ENCODE data around the gene ARHGEF10L. TPM values are rescaled to one million over a fixed set of nuclear protein-coding genes. Genes with fewer than 3 reads are reported as not detected.
"Not testable (repeated sequence)": the region's sequence is repeated elsewhere in the genome, so short reads cannot be mapped to it uniquely, and the experiment has no call there.

Gene ARHGEF10L, protein sequence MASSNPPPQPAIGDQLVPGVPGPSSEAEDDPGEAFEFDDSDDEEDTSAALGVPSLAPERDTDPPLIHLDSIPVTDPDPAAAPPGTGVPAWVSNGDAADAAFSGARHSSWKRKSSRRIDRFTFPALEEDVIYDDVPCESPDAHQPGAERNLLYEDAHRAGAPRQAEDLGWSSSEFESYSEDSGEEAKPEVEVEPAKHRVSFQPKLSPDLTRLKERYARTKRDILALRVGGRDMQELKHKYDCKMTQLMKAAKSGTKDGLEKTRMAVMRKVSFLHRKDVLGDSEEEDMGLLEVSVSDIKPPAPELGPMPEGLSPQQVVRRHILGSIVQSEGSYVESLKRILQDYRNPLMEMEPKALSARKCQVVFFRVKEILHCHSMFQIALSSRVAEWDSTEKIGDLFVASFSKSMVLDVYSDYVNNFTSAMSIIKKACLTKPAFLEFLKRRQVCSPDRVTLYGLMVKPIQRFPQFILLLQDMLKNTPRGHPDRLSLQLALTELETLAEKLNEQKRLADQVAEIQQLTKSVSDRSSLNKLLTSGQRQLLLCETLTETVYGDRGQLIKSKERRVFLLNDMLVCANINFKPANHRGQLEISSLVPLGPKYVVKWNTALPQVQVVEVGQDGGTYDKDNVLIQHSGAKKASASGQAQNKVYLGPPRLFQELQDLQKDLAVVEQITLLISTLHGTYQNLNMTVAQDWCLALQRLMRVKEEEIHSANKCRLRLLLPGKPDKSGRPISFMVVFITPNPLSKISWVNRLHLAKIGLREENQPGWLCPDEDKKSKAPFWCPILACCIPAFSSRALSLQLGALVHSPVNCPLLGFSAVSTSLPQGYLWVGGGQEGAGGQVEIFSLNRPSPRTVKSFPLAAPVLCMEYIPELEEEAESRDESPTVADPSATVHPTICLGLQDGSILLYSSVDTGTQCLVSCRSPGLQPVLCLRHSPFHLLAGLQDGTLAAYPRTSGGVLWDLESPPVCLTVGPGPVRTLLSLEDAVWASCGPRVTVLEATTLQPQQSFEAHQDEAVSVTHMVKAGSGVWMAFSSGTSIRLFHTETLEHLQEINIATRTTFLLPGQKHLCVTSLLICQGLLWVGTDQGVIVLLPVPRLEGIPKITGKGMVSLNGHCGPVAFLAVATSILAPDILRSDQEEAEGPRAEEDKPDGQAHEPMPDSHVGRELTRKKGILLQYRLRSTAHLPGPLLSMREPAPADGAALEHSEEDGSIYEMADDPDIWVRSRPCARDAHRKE (N-terminal part only)
- total RNA-seq: 0.95 and 4.2 TPM in 2 replicates

DNA sequence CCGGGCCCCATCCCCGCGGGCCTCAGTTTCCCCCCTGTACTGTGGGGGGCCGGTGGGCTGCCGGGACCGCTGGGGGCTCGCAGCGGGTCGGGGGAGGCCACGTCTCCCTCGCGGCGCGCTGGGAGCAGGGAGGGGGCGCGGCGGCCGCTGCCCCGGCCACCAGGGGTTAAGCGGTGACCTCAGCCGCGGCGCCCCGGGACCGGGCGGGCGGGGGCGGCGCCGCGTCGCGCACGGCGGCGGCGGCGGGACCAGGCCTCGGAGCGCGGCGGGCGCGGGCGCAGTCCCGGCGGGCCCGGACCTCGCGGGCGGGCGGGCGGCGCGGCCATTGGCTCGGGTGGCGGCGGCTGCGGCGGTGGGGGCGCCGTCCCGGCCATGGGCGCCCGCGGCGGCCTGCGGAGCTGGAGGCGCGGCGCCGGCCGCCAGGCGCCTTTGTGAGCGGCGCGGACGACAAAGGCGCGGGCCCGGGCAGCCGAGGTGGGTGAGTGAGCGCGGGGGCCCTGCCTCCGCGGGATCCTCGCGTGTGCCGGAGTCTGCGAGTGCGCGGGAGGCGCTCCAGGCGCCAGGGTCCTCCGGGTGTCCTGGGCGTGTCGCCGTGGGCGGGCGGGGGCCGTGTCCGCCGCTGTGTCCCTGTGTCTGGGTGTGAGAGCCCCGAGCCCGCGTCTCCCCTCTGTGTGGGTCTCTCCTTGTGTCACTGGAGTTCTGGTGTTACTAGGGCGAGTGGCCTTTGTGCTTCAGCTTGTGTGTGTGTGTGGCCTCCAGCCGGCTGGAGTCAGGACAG is at the start of gene ARHGEF10L:
Gene ARHGEF10L, plus strand, starts transcription at position 222 of the 778 bp plus-strand sequence. CDS start 40,898 bp downstream, outside the sequence.
- DNase-seq (ENCODE audit: low read depth, low spot score): no peak

DNA sequence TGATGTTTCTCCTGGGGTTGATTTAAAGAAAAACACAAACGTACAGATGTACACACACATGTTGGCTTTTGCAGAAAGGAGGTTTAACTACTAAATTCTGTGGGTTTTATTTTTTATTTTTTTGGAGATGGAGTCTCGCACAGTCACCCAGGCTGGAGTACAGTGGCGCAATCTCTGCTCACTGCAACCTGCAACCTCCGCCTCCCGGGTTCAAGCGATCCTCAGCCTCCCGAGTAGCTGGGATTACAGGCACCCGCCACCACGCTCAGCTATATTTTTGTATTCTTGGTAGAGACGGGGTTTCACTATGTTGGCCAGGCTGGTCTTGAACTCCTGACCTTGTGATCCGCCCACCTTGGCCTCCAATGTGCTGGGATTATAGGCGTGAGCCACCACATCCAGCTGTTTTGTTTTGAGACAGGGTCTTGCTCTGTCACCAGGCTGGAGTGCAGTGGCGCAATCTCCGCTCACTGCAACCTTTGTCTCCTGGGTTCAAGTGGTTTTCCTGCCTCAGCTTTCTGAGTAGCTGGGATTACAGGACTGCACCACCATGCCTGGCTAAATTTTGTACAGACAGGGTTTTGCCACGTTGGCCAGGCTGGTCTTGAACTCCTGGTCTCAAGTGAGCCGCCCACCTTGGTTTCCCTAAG is 49.6 kb upstream of the ARHGEF10L start:
- not testable (repeated sequence) for DNase-seq (ENCODE audit: low read depth, low spot score)

DNA sequence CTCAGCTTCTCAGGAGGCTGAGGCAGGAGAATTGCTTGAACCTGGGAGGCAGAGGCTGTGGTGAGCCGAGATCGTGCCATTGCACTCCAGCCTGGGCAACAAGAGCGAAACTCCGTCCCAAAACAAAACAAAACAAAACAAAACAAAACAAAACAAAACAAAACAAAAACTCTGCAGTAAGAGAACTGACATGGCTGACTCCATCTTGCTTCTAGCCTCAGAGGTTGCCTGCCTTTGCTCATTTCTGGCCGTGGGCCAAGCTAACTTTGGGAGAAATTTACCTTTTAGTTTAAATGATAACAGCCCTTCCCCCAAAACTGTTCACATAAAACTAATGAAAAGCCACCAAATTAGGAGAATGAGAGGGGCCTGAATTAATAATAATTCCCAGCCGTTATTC is 48.8 kb upstream of the ARHGEF10L start:
- not testable (repeated sequence) for DNase-seq (ENCODE audit: low read depth, low spot score)

DNA sequence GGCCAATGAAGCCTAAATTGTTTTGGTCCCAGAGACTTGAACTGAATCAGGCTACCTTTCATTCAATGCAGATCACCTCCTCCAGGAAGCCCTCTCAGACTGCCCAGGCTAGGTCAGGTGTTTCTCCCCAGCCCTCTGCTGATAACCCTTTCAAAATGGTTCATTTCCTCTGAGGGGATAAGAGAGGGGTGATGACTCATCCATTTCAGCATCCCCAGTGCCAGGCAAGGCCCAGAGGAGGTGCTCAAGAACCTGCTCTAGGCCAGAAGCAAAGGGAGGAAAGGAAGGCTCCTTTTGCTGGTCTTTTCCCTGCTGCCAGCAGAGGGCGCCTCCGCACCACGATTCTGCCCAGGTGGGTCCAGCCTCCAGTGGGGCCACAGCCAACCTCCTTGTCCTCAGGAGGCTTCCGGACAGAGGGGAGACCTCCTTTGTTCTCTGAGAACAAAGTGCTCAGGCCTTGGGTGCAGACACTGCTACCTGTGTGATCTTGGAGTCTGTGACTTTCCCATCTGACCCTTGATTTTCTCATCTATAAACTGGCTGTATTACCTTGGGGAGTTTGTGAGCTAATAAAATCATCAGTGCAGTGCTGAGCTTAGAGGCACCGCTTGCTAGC is 45.3 kb upstream of the ARHGEF10L start:
- DNase-seq (ENCODE audit: low read depth, low spot score): no peak

DNA sequence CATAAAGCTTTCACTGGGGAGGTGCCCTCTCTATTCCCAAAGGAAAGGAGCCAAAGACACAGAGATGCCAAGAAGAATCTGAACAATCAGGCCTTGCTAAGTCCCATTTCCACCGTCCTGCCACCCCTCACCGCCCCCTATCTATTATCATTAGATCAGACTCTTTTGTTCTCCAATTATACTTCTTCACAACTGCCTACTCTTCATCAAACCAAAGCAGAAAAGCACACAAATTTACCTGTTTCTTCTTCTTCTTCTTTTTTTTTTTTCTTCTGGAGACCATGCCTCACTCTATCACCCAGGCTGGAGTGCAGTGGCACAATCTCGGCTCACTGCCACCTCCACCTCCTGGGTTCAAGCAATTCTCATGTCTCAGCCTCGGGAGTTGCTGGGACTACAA is 43.1 kb upstream of the ARHGEF10L start:
- DNase-seq (ENCODE audit: low read depth, low spot score): no peak

DNA sequence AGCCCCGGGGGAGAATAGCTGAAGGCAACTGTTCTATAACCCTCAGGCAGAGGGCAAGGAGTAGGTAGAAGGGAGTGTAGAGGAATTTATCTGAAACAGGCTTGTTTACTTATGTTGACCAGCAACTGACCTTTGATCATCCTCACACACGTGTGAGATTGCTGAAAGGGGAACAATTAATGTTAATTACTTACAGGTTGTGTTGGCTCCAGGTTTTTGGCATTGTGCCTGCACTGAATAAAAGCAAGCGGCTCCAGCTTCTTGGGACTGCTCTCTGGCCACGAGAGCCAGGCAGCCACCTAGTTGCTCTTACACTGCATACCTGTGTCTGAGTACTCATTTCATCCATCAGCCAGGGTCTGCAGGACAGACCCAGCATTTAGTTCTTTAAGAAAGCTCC is 41.3 kb upstream of the ARHGEF10L start:
- DNase-seq (ENCODE audit: low read depth, low spot score): no peak

DNA sequence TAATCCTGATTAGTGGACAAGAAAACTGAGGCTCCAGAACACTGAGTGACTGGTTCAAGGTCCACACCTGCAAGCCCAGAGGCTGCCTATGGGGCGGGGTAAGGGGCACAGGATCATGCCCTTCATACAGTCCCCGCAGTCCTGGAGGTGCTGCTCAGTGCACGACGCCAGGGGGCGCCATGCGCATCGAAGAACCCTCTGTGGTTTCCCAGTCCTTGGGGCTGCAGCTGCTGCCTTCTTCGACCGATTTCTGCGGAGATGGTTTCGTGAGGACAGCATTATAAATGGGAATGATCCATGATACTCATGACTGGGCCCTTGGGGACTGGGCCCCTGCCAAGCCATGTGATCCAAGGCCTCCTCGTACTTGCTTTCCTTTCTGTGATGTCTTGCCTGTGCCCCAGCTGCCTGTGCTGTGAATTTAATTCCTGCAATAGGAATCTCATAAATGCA is 37.1 kb upstream of the ARHGEF10L start:
- peak; percentile 24 for DNase-seq (ENCODE audit: low read depth, low spot score)

DNA sequence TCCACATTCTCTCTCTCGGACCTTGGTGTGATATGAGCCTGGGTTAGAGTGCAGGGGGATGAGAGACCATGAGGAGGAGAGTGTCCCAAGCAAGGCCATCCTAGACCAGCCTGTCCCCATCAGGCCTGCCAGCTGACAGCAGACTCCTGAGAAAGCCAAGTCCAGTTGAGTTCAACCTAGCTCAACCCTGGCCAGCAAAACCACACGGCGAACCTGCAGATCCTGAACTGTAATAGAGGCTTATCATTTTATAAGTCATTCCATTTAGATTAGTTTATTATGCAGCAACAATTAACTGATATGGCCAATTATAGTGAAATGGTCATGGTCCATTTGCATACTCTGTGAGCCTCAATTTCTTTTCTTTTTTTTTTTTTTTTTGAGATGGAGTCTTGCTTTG is 36.4 kb upstream of the ARHGEF10L start:
- no peak for DNase-seq (ENCODE audit: low read depth, low spot score)

DNA sequence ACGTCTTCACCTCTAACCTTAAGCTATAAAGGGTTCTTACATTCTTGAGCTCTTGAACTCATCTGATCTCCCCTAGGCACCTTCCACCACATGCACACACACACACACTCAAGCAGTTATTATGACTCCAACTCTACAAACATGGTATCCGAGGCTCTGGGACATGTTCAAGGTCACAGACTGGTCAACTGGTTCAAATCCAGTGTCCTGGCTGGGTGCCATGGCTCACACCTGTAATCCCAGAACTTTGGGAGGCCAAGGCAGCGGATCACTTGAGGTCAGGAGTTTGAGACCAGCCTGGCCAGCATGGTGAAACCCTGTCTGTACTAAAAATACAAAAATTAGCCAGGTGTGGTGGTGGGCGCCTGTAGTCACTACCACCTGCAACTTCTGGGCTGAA is 32.3 kb upstream of the ARHGEF10L start:
- DNase-seq (ENCODE audit: low read depth, low spot score): not testable (repeated sequence)

DNA sequence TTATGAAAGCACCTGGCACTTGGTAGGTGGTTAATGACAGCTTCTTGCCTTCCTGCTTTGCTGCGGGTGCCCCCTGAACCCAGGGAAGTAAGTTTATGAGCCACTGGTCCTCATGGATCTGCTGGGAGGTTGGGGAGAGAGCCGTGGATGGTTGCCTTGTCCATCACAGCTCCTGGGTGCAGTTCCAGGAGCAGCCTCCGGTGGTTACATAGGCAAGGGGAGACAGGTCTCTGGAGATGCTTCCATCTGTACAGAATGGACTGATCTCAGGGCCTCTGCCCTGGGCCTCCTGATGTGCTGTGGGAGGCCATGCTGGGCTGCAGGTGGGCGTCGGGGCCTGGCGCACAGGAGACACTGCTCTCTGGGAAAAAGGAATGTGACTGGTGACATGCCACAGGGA is 31.6 kb upstream of the ARHGEF10L start:
- no peak for DNase-seq (ENCODE audit: low read depth, low spot score)

DNA sequence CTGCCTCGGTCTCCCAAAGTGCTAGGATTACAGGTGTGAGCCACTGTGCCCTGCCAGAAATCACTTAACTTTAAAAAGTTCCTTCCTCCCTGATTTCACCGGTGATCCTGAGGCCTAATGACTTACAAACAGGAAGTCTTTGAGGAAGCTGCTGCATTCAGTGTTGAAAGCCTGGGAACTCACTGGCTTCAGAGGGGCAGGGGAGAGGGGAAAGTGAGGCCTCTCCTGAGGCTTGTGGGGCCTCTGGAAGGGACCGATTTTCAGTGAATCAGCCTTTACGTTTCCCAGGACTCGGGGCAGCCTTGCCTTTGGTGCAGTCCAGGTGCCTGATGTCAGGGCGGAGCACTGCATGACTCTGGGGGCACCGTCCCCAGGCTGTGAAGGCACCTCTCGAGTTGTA is 30.1 kb upstream of the ARHGEF10L start:
- no peak for DNase-seq (ENCODE audit: low read depth, low spot score)

DNA sequence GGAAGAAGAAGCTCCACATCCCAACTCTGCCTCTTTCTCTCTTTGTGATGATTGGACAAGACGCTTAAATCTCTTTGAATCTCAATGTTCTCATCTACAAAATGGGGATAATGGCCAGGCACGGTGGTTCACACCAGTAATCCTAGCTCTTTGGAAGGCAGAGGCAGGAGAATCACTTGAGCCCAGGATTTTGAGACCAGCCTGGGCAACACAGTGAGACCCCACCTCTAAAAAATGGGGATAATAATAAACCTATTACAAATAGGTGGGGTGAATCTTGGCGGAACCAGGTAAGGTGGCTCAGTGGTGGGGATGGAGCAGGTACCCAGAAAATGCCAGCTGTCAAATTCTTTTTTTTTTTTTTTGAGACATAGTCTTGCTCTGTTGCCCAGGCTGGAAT is 29.4 kb upstream of the ARHGEF10L start:
- DNase-seq (ENCODE audit: low read depth, low spot score): no peak

DNA sequence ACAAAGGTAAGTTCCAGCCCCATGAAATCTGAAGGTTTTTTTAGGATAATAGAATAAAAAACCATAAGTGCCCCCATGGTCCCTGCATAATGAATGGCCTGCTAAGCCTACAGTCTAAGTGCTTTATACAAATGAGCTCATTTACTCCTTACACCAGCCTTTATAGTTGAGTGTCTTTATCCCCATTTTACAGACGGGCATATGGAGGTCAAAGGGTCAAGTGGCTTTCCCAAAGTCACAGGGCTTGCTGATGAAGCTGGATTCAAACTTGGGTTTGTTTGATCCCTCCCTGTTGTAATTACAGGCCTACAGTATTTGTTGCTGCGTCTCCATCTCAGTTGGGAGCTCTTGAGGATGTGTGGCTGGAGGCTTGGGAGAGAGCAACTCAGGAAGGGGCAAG is 28.3 kb upstream of the ARHGEF10L start:
- DNase-seq (ENCODE audit: low read depth, low spot score): no peak

DNA sequence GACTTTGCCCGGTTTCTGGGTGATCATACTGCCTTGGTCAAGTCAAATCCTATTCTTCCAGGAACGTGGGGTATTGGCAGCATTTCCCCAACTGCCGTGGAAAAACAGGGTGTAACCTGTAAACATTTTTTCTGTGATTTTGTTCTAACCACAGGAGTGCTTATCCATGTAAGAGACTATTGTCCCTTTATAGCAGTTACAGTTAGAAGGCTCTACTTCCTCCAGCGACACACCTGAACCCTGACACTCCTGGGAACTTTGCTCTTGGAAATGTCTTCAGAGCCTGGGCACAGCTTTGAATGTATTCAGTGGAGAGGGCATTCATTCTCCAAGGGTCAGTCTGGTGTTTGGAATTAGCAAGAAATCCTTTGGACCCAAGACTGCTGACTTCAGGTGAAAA is 26.4 kb upstream of the ARHGEF10L start:
- no peak for DNase-seq (ENCODE audit: low read depth, low spot score)

DNA sequence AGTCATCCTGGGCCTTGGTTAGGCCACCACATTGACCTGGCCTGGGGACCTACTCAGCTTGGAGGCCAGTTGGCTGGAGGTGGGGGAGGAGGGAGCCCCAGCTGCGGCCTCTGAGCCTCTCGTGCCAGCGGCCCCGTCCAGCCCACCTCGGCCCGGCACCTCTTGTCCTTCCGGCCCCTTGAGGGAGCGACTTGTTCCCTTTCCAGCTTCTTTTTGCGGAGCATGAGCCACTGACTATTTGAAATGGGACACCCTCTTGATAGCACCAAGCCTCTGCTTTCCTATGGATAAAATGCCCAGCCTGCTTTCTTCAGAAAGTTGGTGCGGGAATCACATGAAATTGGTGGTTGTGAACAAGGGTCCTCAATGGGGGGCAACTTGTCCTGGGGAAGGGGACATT is 24.7 kb upstream of the ARHGEF10L start:
- no peak for DNase-seq (ENCODE audit: low read depth, low spot score)

DNA sequence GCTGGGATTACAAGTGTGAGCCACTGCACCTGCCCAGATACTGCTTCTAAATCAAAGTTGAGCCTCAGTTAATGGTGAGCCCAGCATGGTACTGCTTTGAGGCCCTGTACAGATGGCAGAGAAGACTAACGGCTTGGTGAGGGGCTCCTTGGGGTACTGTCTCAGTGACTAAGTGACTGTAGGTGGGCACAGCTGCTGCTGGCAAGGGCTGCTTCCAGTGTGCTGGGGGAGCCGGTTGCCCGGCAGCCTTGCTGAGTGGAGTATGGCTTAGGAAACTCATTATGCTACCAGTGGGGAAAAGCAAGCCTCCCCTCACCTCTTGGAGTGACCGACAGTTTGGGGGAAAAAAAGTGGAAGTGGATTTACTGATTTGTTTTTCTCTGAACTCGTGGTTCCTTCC is 23.6 kb upstream of the ARHGEF10L start:
- DNase-seq (ENCODE audit: low read depth, low spot score): no peak

DNA sequence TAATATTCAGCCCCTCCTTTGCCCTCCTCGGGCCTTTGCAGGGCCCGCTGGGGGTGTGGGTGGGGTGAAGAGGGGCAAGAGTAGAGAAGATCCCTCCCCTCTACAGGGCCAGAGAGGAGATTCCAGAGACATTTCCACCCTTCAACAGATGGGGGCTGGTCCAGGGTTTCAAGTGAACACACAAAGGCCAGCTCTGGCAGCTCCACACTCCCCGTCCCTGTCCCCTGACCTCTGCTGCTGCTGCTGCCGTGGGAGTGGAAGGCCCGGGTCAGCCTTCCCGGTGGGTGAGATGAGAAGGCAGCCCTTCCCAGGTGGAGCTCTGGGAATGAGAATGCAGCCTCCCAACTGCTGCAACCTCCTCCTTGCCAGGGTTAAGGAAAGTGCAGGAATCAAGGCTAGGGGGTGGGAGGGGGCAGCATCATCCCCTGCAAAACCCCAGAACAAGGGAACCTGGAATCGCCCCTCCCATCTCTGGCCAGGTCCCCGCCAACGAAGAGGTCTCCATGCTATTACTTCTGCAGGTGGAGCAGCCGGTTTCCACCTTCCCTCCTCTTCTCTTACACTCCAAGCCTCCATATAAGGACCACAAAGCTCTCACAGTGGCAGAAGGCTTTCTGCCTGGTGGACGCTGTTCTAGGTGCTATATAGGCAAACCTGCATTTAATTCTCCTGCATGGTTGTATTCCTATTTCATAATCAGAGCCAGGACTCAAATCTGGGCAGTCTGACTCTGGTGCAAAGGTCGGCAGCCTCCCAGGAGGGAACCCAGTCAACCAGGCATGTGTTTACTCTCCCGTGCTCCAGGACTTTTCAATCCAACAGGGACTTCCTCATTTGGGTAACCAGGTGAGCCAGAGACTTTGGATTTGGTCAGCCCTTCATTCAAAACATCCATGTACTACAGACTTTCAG is 22.9 kb upstream of the ARHGEF10L start:
- DNase-seq (ENCODE audit: low read depth, low spot score): no peak

DNA sequence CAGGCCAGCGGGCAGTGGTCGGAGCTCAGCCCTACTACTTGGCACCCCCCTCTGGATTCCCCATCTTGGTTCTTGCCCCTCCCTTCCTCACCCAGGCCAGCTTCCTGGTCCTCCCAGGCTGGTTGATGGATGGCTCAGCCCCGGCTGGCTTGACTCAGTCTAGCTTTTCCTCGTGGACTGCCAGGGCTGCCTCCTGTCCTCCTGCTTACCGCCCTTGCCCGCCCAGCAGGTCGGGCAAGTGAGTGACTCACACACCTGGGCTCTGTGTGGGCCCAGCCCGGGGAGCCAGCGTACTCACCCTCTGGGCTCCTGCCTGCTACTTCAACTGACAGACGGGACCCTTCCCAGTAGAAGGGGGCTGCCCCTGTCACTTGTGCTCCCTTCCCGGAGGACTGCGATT is 19.5 kb upstream of the ARHGEF10L start:
- DNase-seq (ENCODE audit: low read depth, low spot score): no peak
